ENCODE measurements around the gene RCAN2. TPM values are rescaled to one million over a fixed set of nuclear protein-coding genes. Genes with fewer than 3 reads are reported as not detected.

The RCAN2 gene
- total RNA-seq, 4 donors from 2014 or later: 28.7 to 79.1 (median 36.3) TPM

DNA sequence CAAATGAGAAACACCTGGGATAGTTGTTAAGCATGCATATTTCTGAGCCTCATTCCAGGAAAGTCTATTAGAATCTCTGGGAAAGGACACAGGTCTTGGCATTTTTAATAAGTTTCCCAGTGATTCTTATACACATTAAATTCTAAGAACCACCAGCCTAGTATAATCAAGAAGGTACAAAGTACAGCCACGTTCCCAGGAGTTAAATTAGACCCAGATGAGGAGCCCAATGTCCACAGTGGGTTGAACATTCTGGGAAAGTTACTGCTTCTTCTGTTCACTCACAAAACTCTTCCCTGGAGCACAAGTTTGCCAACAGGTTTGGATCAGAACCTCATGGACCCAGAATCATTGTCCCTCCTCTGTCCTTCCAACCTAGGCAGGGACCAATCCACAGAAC, 90.4 kb downstream of the RCAN2 start:
- intact Hi-C loops (cut with DNase I): no loop called here
- H3K9me3 ChIP-seq: no peaks in the 10 kb centered on the region
- TF ChIP-seq, protein P1, sequence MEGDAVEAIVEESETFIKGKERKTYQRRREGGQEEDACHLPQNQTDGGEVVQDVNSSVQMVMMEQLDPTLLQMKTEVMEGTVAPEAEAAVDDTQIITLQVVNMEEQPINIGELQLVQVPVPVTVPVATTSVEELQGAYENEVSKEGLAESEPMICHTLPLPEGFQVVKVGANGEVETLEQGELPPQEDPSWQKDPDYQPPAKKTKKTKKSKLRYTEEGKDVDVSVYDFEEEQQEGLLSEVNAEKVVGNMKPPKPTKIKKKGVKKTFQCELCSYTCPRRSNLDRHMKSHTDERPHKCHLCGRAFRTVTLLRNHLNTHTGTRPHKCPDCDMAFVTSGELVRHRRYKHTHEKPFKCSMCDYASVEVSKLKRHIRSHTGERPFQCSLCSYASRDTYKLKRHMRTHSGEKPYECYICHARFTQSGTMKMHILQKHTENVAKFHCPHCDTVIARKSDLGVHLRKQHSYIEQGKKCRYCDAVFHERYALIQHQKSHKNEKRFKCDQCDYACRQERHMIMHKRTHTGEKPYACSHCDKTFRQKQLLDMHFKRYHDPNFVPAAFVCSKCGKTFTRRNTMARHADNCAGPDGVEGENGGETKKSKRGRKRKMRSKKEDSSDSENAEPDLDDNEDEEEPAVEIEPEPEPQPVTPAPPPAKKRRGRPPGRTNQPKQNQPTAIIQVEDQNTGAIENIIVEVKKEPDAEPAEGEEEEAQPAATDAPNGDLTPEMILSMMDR (IDR thresholded peaks at IDR 0.05): no peak
- TF ChIP-seq POLR2AphosphoS5 (IDR thresholded peaks at IDR 0.05): no peak
- H3K36me3 ChIP-seq: no peaks in the 10 kb centered on the region
- no peak for DNase-seq (ENCODE audit: extremely low spot score)
- peaks cover 0 to 6% (median 0%) of the 10 kb centered on the region in 4 donors for H3K4me1 ChIP-seq
- H3K4me3 ChIP-seq: no peak overlapping the region
- no peaks in the 10 kb centered on the region for H3K27me3 ChIP-seq
- 100% methylated on average over 1 of the region's 1 CpG for WGBS
- H3K27ac ChIP-seq (replicated peaks in 1 of 4): no peak overlapping the region

GRCh38 chr6:46395530-46395929, 95.7 kb downstream of the RCAN2 start:
- TF ChIP-seq, protein P1 (IDR thresholded peaks at IDR 0.05): no peak
- TF ChIP-seq EP300 (IDR thresholded peaks at IDR 0.05) (no peak), POLR2A (IDR thresholded peaks at IDR 0.05; ENCODE audit: low read depth) (no peak), POLR2AphosphoS5 (IDR thresholded peaks at IDR 0.05) (no peak)
- Histone ChIP-seq H3K4me1 (peaks cover 0 to 14% (median 0%) of the 10 kb centered on the region in 4 donors), H3K27ac (replicated peaks in 1 of 4) (no peak overlapping the region), H3K9me3 (no peaks in the 10 kb centered on the region), H3K27me3 (no peaks in the 10 kb centered on the region), H3K4me3 (no peak overlapping the region), H3K36me3 (no peaks in the 10 kb centered on the region)
- intact Hi-C loops (cut with DNase I): no loop called here
- 80% methylated on average over 4 of the region's 4 CpGs for WGBS
- no peak for DNase-seq (ENCODE audit: extremely low spot score)

GRCh38 chr6:46393940-46394337, 97.3 kb downstream of the RCAN2 start:
- Histone ChIP-seq H3K36me3 (no peaks in the 10 kb centered on the region), H3K27ac (replicated peaks in 1 of 4) (no peak overlapping the region), H3K9me3 (no peaks in the 10 kb centered on the region), H3K4me3 (no peak overlapping the region), H3K27me3 (no peaks in the 10 kb centered on the region), H3K4me1 (peaks cover 0 to 8% (median 2%) of the 10 kb centered on the region in 4 donors)
- WGBS: 91% methylated on average over 5 of the region's 5 CpGs
- DNase-seq (ENCODE audit: extremely low spot score): no peak
- intact Hi-C loops (cut with DNase I): no loop called here
- no peak for TF ChIP-seq POLR2A (IDR thresholded peaks at IDR 0.05; ENCODE audit: low read depth)
- TF ChIP-seq, protein P1 (IDR thresholded peaks at IDR 0.05): no peak
- TF ChIP-seq EP300 (IDR thresholded peaks at IDR 0.05): no peak
- no peak for TF ChIP-seq POLR2AphosphoS5 (IDR thresholded peaks at IDR 0.05)

GRCh38 chr6:46393161-46393939, 97.9 kb downstream of the RCAN2 start:
- TF ChIP-seq, protein P1 (IDR thresholded peaks at IDR 0.05): no peak
- TF ChIP-seq POLR2A (IDR thresholded peaks at IDR 0.05; ENCODE audit: low read depth): no peak
- DNase-seq (ENCODE audit: extremely low spot score): no peak
- no peak overlapping the region for H3K4me3 ChIP-seq
- 90% methylated on average over 2 of the region's 2 CpGs for WGBS
- H3K4me1 ChIP-seq: peaks cover 0 to 8% (median 2%) of the 10 kb centered on the region in 4 donors
- H3K27ac ChIP-seq (replicated peaks in 1 of 4): no peak overlapping the region
- H3K9me3 ChIP-seq: no peaks in the 10 kb centered on the region
- H3K36me3 ChIP-seq: no peaks in the 10 kb centered on the region
- intact Hi-C loops (cut with DNase I): no loop called here
- H3K27me3 ChIP-seq: no peaks in the 10 kb centered on the region

- intact Hi-C loops (cut with DNase I): no loop called here
- no peaks in the 10 kb centered on the region for H3K27me3 ChIP-seq
- H3K27ac ChIP-seq (replicated peaks in 1 of 4): no peak overlapping the region
- H3K4me3 ChIP-seq: no peak overlapping the region
- TF ChIP-seq EP300 (IDR thresholded peaks at IDR 0.05) (no peak), POLR2A (IDR thresholded peaks at IDR 0.05; ENCODE audit: low read depth) (no peak), POLR2AphosphoS5 (IDR thresholded peaks at IDR 0.05) (no peak)
- TF ChIP-seq, protein P1 (IDR thresholded peaks at IDR 0.05): no peak
- peaks cover 0 to 8% (median 2%) of the 10 kb centered on the region in 4 donors for H3K4me1 ChIP-seq
- H3K36me3 ChIP-seq: no peaks in the 10 kb centered on the region
- 24% methylated on average over 1 of the region's 1 CpG for WGBS
- no peak for DNase-seq (ENCODE audit: extremely low spot score)
- no peaks in the 10 kb centered on the region for H3K9me3 ChIP-seq
Measured at GRCh38 chr6:46392294-46392693, 99.0 kb downstream of the RCAN2 start.

All from esophagus muscularis mucosa (tissue), 4 donors.